Measurements from ENCODE around the gene TMED10. TPM values are rescaled to one million over a fixed set of nuclear protein-coding genes. Genes with fewer than 3 reads are reported as not detected.
"Not testable (repeated sequence)": the region's sequence is repeated elsewhere in the genome, so short reads cannot be mapped to it uniquely, and the experiment has no call there.

The TMED10 gene
- polyA plus RNA-seq, 4 donors, result 248 to 292 (median 284) TPM

DNA sequence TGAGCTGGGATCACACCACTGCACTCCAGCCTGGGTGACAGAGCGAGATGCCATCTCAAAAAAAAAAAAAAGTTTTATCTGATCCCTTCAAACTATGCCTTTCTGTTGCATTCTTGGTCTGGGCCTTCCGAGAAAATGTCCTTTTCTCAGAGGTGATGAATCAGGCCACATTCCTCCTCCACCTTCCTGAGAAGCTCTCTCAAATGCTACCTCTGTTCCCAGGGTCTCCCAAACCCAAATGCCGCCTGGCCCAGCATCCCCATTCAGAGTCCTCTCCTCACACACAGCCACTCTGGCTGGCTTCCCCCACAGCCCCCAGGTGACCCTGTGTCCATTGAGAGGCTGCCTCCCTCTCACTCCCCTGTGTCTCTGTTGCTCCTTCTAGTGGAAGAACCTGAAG lies 19.7 kb upstream of the TMED10 start:
- DNase-seq (ENCODE audit: low read depth in 4 of 4, low spot score in 3 of 4), result no peak

DNA sequence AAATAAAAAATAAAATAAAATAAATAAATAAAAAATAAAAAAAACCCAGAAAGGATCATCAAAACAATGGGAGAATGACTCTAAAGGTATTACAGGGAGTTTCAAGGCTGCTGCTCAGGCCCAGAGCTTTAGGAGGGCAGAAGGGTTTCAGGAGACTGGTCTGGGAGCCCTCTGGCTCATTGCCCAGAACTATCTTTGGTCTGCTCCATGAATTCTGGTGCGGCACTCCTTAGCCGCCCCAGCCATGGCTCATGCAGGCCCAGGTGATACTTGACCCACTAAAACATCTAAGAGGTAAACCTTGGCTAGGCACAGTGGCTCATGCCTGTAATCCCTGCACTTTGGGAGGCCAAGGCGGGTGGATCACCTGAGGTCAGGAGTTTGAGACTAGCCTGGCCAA lies 14.7 kb upstream of the TMED10 start:
- DNase-seq (ENCODE audit: low read depth in 4 of 4, low spot score in 3 of 4), result no peak

DNA sequence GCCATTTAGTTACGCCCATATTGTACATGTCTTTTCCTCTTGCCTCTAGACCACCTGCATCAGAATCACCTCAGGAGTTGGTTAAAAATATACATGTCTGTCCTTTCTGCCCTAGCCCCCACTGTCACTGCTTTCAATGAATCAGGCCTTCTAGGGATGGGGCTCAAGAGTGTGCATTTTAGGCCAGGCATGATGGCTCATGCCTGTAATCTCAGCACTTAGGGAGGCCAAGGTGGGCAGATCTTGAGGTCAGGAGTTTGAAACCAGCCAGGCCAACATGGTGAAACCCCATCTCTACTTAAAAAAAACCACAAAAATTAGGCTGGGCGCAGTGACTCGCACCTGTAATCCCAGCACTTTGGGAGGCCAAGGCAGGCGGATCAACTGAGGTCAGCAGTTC lies 13.6 kb upstream of the TMED10 start:
- no peak for DNase-seq (ENCODE audit: low read depth in 4 of 4, low spot score in 3 of 4)

DNA sequence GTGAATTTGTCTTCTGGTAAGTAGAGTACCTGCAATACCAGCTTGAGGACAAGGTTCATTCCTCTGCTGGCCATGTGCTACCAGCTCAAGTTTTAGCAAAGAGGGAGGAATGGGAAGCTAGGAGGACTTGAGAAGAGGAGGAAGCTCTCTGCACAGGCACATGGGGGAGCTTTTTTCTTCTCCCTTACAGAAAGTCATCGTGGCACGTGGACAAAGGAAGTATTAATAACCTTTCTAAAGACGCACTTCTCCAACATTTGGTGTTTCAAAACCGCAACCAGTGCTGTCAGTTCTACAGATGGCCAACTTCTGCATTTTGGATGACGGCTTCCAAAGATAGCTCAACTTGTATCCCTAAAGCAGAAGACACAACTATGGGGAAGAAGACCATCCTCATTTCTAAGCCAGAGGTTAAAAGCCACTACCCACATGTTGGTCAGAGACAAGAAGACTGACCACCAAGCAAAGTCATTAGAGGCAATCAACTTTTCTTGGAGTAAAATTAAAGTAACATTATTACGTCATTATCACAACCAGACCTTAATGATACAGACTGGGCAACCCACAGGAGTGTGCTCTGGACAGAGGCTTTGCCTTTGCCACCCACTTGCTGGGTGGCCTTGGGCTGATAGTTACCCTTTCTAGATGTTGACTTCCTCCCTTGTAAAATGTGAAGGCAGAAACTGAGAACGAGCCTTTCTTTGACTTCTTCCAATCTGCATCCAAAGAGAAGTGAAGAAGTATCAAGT lies 12.3 kb upstream of the TMED10 start:
- no peak for DNase-seq (ENCODE audit: low read depth in 4 of 4, low spot score in 3 of 4)

DNA sequence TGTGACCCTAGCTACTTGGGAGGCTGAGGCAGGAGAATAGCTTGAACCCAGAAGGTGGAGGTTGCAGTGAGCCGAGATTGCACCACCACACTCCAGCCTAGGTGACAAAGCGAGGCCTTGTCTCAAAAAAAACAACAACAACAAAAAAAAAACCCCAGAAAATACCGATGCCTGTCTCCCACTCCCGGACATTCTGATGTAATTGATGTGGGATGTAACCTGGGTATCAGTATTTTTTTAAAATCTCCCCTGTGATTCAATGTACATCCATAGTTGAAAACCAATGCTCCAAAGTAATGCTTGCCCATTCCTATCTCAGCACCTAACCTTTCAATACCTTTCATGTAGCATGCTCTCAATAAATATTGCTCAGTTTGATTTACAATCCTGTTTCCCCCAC lies 11.7 kb upstream of the TMED10 start:
- DNase-seq (ENCODE audit: low read depth in 4 of 4, low spot score in 3 of 4), result no peak

DNA sequence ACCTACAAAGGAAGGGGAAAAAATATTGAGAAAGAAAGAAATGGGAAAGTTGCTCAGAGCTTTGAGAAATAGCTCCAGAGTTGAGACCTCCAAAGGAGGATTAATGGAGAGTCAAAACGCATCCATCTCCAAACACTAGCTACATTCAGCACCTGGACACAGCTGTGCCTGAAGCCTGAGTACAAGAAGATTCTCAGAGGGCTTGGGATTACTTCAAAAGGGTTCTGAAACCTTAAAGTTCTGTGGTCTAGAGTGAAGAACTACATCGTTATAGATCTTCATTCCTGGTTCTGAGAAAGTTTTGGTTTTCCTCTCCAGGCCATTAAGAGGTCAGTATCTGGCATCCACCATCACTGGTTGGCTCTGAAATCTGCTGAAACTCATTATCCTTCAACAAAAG lies 10.5 kb upstream of the TMED10 start:
- DNase-seq (ENCODE audit: low read depth in 4 of 4, low spot score in 3 of 4), result no peak

DNA sequence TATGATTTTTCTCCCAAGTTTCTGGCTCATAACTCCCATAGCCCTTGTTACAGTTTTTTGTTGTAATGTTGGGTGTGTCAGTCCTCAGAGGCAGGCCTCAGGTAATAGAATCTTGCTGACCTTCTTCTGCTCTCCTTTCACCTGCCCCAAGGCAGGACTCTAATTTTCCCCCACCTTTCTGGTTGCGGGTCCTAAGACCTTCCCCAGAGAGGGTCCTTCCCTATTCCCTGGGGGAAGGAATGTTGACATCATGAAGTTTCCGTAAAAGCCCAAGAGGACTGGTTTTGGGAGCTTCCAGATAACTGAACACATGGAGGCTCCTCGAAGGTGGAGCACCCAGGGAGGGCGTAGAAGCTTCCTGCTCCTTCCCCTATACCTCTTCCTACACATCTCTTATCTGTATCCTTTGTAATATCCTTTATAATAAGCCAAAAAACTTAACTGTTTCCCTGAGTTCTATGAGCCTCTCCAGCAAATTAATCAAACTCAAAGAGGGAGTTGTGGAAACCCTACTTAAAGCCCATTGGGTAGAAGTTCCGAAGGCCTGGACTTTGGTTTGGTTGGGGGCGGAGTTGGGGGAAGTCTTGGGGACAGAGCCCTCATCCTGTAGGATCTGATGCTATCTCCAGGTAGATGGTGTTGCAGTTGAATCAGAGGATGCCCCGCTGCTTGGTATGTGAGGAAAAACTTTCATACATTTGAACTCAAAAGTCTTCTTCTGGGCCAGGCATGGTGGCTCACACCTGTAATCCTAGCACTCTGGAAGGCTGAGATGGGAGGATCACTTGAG lies 9.0 kb upstream of the TMED10 start:
- DNase-seq (ENCODE audit: low read depth in 4 of 4, low spot score in 3 of 4), result no peak

DNA sequence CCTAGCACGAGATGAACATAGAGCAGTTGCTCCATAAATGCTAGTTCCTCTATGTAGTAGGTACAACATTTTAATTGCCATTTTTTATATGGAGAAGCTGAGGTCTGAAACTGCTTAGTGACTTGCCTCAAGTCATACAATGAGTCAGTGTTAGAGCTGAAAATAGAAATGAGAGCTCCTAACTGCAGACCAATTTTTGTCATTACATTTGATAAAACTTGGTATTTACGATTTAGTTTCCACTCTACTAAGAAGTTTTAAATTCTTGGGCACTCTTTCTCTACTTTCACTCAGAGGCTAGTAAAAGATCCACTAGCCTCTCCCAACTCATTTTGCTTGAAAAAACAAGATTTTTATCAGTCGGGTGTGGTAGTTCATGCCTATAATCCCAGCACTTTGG lies 8.1 kb upstream of the TMED10 start:
- no peak for DNase-seq (ENCODE audit: low read depth in 4 of 4, low spot score in 3 of 4)

DNA sequence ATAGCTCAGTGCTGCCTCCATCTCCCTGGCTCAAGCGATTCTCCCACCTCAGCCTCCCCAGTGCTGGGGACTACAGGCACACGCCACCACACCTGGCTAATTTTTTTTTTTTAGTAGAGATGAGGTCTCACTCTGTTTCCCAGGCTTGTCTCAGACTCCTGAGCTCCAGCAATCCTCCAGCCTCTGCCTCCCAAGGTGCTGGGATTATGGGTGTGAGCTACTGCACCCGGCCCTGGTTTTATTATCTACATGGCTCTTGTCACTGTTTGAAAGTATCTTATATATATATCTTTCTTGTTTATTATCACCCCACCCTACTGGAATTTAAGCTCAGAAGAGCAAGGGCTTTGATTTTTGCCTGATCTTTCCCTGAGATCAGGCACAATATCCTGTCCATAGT lies 7.6 kb upstream of the TMED10 start:
- no peak for DNase-seq (ENCODE audit: low read depth in 4 of 4, low spot score in 3 of 4)

DNA sequence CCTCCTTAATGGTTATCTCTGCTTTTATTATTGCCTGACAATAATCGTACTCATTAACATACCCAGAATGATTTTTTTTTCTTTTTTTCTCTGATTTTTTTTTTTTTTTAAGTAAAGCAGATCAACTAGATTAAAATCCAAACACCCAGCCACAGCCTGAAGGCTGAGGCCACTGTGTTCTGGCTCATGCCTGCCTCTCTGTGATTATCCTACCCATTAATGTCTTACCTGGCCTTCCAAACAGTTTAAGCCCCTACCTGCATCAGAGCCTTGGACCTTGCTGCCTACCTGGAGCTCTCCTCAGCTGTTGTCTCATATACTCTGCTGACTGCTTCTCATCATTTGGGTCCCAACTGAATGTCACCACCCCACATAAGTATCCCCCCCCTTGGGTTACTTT lies 6.8 kb upstream of the TMED10 start:
- no peak for DNase-seq (ENCODE audit: low read depth in 4 of 4, low spot score in 3 of 4)

DNA sequence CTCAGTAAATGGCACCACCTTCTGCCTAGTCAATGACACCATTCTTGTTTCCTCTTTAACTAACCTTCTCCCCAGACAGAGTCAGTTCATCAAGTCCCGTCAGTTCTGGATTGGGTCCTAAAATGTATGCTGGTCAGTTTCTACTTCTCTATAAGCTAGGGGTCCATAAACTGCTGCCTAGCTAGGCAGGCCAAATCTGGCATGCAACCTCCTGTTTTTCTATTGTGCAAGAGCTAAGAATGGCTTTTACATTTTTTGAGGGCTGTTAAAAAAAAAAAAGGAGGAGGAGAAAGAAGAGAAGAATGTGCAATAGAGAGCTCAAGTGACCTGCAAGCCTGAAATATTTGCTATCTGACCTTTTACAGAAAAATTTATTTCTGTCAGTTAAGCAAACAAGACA lies 6.4 kb upstream of the TMED10 start:
- no peak for DNase-seq (ENCODE audit: low read depth in 4 of 4, low spot score in 3 of 4)

DNA sequence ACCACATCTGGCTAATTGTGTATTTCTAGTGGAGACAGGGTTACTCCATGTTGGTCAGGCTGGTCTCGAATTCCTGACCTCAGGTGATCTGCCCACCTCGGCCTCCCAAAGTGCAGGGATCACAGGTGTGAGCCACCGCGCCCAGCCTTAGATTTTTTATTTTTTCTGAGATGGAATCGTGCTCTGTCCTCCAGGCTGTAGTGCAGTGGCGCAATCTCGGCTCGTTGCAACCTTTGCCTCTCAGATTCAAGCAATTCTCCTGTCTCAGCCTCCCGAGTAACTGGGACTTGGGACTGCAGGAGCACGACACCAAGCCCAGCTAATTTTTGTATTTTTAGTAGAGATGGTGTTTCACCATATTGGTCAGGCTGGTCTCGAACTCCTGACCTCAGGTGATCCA lies 5.8 kb upstream of the TMED10 start:
- DNase-seq (ENCODE audit: low read depth in 4 of 4, low spot score in 3 of 4), result not testable (repeated sequence)

DNA sequence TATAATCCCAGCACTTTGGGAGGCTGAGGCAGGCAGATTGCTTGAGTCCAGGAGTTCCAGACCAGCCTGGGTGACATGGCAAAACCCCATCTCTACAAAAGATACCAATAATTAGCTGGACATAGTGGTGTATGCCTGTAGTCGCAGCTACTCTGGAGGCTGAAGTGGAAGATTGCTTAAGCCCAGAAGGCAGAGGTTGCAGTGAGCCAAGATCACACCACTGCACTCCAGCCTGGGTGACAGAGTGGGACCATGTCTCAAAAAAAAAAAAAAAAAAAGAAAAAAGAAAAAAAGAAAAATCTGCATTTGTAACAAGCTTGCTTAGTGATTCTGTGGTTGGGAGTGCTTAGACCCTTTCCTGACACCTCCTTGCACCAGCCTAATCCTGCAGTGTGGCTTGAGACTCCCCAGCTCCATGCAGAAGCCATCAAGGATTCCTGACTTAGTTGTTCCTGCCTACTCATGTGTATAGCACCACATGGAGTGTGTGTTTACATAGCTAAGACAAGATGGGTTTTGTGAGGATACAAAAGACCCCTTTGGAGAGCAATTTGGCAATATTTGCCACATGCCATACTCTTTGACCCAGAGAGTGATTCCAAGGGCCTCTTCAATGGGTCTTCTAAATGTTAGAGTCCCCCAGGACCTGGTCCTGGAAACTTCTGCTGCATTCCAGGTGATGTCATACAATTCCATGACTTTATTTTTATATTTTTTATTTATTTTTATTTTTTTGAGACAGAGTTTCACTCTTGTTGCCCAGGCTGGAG lies 5.1 kb upstream of the TMED10 start:
- no peak for DNase-seq (ENCODE audit: low read depth in 4 of 4, low spot score in 3 of 4)

DNA sequence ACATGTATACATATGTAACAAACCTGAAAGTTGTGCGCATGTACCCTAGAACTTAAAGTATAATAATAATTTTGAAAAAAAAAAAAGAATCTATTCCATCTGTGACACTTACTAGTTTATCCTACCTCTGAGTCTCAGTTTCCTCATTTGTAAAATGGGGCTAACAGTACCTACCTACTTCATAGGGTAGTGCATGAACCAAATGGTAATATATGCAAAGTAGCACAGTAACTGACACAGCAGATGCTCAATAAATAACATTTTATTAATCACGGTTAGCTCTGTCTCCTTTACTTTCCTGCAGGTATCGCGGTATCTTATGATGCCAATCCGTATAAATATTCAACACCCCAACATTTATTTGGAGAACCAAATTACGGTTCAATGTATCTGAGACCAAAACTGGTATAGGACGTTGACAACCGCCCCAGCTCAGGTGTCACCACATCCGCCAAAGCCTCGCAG lies 703 bp downstream of the TMED10 start:
- peak in 1 of 4 donors; percentile 10 for DNase-seq (ENCODE audit: low read depth in 4 of 4, low spot score in 3 of 4)

DNA sequence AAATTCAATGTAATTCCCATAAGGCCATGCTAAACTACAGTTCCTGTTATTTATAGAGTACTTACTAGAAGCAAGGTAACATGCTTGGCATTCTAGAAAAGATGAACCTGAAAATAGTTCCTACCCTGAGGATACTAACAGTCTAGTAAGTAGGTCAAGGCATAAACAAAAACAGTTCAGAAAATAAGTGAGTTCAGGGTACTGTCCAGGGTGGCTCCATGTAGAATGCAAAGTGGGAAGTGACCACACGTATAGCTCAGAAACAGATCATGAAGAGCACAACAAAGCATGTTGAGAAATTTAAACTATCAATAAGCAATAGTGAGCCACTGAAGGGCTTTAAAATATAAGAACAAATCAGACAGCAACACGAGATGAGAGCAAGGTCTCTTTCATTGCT lies 2.3 kb downstream of the TMED10 start:
- no peak for DNase-seq (ENCODE audit: low read depth in 4 of 4, low spot score in 3 of 4)

DNA sequence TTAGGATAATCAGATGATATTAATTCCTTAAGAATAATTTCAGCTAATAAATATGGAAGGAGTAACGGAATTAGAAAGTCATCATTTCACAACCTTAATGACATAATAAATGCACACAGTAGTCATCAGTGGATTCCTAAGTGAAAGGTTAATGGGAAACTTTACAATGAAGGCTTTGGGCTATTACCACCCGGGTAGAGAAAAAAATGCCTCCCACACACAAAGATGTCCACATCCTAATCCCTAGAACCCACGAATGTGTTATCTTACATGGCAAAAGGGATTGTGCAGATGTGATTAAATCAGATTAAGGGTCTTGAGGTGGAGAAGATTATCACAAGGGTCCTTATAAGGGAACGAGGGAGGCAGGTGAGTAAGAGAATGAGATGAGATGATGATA lies 5.6 kb downstream of the TMED10 start:
- DNase-seq (ENCODE audit: low read depth in 4 of 4, low spot score in 3 of 4), result no peak

DNA sequence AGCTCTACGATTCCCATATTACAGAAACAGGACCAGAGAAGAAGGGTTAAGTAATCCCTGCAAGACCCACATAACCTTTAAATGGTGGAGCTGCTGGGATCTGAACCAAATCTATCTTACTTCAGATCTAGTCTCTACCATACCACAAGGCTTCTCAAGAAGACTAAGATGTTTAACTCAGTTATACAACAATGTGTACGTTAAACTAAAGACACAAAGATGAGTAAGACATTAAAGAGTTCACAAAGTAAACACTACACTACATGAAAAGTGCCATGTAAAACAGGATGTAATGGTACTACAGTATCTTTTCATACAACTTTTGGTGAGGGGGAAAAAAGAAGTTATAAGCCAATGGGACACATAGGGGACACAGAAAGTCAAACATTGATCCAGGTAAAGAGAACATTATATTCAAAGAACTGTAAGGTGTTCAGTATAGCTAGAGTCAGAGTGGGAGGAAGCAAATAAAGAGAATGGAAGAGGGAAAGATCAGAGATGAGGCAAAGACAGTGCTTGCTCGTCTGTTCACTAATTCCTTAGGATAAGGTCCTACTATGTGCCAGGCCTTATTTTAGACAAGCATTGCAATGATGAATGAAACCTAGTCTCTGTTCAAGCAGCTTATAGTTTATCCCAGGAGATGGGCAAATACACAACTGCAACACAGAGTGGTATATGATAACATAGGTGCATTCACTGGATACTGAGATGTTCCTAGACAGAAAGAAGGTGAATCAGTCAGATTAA lies 7.7 kb downstream of the TMED10 start:
- DNase-seq (ENCODE audit: low read depth in 4 of 4, low spot score in 3 of 4), result no peak

DNA sequence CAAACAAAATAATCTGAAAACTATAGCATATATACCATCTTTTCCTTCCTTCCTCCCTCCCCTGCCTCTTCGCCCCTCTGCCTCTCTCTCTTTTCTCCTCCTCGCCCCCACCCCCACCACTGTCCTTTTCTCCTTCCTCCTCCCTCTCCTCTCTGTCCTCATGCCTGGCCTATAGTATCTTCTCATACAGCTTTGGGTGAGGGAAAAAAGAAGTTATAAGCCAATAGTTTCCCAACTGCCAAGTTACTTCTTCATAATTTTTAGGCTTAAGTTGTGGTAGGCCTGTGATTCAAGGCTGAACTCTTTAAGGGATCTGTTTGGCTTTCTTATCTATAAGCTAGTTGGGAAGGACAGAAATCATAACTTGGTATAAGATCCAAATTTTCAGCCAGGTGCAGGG lies 9.1 kb downstream of the TMED10 start:
- no peak for DNase-seq (ENCODE audit: low read depth in 4 of 4, low spot score in 3 of 4)

DNA sequence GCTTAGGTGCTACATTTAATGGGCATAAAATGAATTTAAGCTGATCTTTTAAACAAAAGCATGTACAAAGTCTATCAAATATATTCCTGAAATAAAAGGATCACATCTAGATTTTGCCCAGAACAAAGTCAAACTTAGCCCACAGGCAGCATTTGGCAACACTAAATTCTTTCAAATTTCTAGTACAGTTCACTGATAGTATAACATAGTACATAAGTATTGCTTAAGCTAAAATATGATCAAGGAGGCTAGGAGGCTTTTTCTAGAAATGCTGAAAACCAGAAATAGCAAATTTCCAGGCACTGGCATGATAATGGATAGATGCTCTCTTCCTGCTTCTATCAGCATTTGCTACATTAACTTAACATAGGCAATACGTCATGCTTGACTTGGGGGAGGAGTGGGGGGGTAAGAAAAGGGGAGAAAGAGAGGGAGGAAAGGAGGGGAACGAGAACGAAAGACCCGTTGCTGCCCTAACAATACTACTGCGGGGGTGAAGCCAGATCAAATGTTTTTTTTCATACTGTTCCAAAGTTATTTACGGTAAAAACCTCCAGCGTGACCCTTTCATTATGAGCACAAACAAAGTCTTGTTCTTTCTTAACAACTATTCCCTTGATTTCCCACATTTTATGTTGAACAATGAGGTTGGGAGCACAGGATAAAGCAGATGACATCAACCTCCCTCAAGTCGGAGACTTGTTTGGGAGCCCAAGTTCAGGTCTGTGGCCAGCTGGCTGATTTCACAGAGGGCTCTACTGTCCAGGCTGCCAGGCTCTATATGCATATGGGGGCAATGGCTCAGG lies 10.6 kb downstream of the TMED10 start:
- no peak for DNase-seq (ENCODE audit: low read depth in 4 of 4, low spot score in 3 of 4)

DNA sequence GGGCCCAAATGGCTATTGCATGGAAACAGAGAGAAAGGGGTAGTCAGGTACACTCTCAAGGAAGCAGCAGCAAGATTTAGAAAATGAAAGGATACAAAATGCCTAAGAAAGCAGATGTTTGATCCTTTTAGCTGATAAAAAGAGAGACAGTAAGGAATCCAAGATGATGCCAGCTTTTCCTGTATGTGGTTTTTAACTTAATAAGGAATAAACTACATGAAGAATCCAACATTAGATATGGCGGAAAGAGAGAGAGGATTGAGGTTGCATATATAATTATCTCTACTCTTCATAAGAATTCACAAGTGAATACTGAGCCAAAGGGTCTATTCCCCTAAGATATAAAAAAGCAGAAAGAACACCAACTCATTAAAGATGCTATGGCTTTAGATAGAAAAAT lies 11.6 kb downstream of the TMED10 start:
- no peak for DNase-seq (ENCODE audit: low read depth in 4 of 4, low spot score in 3 of 4)

All from right renal pelvis (tissue), 4 donors.